A673 (cell line): ENCODE data around the gene C14orf132.

Experiments used
- EZH2 ChIP-seq: fragments of 200-600 bp; sonication (generic); IDR thresholded peaks from 2 replicates; pipeline ENCODE4 v1.6.1; 2017; ENCODE audit warnings: borderline replicate concordance, low read depth, mild to moderate bottlenecking, mixed read lengths, antibody characterized with exemption, low read length; ENCODE audit not compliant: poor library complexity, severe bottlenecking
- TF ChIP-seq, protein P1 (sequence below): fragments of 300-800, 200-600 bp; sonication (generic); conservative IDR thresholded peaks from 2 replicates; pipeline ENCODE4 v1.5.1; 2017; ENCODE audit warnings: low read depth, mild to moderate bottlenecking, antibody characterized with exemption, low read length, moderate library complexity, mixed read lengths

- TF ChIP-seq, protein P1, sequence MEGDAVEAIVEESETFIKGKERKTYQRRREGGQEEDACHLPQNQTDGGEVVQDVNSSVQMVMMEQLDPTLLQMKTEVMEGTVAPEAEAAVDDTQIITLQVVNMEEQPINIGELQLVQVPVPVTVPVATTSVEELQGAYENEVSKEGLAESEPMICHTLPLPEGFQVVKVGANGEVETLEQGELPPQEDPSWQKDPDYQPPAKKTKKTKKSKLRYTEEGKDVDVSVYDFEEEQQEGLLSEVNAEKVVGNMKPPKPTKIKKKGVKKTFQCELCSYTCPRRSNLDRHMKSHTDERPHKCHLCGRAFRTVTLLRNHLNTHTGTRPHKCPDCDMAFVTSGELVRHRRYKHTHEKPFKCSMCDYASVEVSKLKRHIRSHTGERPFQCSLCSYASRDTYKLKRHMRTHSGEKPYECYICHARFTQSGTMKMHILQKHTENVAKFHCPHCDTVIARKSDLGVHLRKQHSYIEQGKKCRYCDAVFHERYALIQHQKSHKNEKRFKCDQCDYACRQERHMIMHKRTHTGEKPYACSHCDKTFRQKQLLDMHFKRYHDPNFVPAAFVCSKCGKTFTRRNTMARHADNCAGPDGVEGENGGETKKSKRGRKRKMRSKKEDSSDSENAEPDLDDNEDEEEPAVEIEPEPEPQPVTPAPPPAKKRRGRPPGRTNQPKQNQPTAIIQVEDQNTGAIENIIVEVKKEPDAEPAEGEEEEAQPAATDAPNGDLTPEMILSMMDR: no peak
- TF ChIP-seq EZH2: no peak
These were observed 21.2 kb downstream of the C14orf132 start for GRCh38 chr14:96060186-96060933.
